ENCODE results near the gene SELENOO. TPM values are rescaled to one million over a fixed set of nuclear protein-coding genes. Genes with fewer than 3 reads are reported as not detected.
A peak's percentile ranks its signal among the peaks of the same experiment; 100 is the strongest.

SELENOO gene
- total and polyA plus RNA-seq, 2 of the 13 experiments (the other 11 are each of a cell fraction or from before 2014, with no cell fraction given): 14.4 to 19.0 TPM

- TF ChIP-seq ZNF276 (CRISPR knock-in tag; IDR thresholded peaks at IDR 0.05; ENCODE audit: low read depth) (no peak; the same call in 1 of the 2 replicates), MEIS1 (CRISPR knock-in tag; IDR thresholded peaks at IDR 0.05; ENCODE audit: borderline replicate concordance) (0 out of 2 replicates have a peak, but pooled peaks have one; percentile 5), ZNF546 (CRISPR knock-in tag; conservative IDR thresholded peaks at IDR 0.05) (peak; percentile 39; the same call in 1 of the 2 replicates), ZNF17 (CRISPR knock-in tag; IDR thresholded peaks at IDR 0.05) (no peak), ZNF879 (CRISPR knock-in tag; IDR thresholded peaks at IDR 0.05) (no peak), FIP1L1 (IDR thresholded peaks at IDR 0.05; ENCODE audit: borderline replicate concordance, insufficient read depth, low read depth, low read length) (no peak; the same call in 1 of the 2 replicates), ZNF772 (CRISPR knock-in tag; IDR thresholded peaks at IDR 0.05) (peak; percentile 28; the same call in 1 of the 2 replicates), SOX6 (IDR thresholded peaks at IDR 0.05) (no peak), SOX6 (CRISPR knock-in tag; IDR thresholded peaks at IDR 0.05) (peak; percentile 12; the same call in 1 of the 2 replicates), SIN3B (IDR thresholded peaks at IDR 0.05; ENCODE audit: low read length) (no peak), CBX5 (CRISPR knock-in tag; IDR thresholded peaks at IDR 0.05; ENCODE audit: borderline replicate concordance) (no peak), PATZ1 (CRISPR knock-in tag; IDR thresholded peaks at IDR 0.05) (peak; percentile 13; the same call in 1 of the 2 replicates), ZBTB33 (CRISPR knock-in tag; IDR thresholded peaks at IDR 0.05) (no peak), ZNF331 (CRISPR knock-in tag; IDR thresholded peaks at IDR 0.05) (peak; percentile 8; the same call in 1 of the 2 replicates), ZNF234 (CRISPR knock-in tag; conservative IDR thresholded peaks at IDR 0.05) (peak; percentile 76; the same call in 1 of the 2 replicates)
- TF ChIP-seq, protein P1, sequence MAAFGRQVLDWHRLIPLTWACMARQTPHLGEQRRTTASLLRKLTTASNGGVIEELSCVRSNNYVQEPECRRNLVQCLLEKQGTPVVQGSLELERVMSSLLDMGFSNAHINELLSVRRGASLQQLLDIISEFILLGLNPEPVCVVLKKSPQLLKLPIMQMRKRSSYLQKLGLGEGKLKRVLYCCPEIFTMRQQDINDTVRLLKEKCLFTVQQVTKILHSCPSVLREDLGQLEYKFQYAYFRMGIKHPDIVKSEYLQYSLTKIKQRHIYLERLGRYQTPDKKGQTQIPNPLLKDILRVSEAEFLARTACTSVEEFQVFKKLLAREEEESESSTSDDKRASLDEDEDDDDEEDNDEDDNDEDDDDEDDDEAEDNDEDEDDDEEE (CRISPR knock-in tag; IDR thresholded peaks at IDR 0.05): peak; percentile 42; the same call in 1 of the 2 replicates
- TF ChIP-seq, protein P2, sequence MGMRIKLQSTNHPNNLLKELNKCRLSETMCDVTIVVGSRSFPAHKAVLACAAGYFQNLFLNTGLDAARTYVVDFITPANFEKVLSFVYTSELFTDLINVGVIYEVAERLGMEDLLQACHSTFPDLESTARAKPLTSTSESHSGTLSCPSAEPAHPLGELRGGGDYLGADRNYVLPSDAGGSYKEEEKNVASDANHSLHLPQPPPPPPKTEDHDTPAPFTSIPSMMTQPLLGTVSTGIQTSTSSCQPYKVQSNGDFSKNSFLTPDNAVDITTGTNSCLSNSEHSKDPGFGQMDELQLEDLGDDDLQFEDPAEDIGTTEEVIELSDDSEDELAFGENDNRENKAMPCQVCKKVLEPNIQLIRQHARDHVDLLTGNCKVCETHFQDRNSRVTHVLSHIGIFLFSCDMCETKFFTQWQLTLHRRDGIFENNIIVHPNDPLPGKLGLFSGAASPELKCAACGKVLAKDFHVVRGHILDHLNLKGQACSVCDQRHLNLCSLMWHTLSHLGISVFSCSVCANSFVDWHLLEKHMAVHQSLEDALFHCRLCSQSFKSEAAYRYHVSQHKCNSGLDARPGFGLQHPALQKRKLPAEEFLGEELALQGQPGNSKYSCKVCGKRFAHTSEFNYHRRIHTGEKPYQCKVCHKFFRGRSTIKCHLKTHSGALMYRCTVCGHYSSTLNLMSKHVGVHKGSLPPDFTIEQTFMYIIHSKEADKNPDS (CRISPR knock-in tag; IDR thresholded peaks at IDR 0.05): 0 out of 2 replicates have a peak, but pooled peaks have one; percentile 78
- TF ChIP-seq, protein P3, sequence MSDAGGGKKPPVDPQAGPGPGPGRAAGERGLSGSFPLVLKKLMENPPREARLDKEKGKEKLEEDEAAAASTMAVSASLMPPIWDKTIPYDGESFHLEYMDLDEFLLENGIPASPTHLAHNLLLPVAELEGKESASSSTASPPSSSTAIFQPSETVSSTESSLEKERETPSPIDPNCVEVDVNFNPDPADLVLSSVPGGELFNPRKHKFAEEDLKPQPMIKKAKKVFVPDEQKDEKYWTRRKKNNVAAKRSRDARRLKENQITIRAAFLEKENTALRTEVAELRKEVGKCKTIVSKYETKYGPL (CRISPR knock-in tag; IDR thresholded peaks at IDR 0.05): no peak
Measured at GRCh38 chr22:50250555-50251476, 50.0 kb downstream of the SELENOO start, which contains the start of gene HDAC10 (continued).

Measured in HepG2 (cell line).